Measurements from ENCODE around the gene ADCY2. TPM values are rescaled to one million over a fixed set of nuclear protein-coding genes. Genes with fewer than 3 reads are reported as not detected.

The ADCY2 gene
- total RNA-seq, 1 donor from 2014 or later, result 1.5 TPM

DNA sequence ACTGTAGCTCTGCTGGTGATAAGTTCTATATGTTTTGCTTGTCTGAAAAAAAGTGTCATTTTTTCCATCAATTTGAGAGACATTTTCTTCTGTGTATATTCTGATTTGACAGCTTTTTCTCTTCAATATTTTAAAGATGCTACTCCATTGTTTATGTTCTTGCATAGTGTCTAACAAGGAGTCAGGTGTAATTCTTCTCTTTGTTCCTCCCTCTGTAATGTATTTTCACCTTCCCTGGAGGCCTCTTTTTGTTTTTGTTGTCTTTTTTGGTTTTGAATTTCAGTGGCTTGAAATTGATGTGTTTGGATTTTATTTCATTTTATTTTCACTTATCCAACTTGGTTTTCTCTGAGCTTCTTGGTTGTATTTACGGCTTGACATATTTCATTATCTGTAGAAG, 75.8 kb downstream of the ADCY2 start:
- H3K9me3 Mint-ChIP-seq (ENCODE audit: unreplicated experiment), result no peaks in the 10 kb centered on the region
- TF ChIP-seq, protein P1, sequence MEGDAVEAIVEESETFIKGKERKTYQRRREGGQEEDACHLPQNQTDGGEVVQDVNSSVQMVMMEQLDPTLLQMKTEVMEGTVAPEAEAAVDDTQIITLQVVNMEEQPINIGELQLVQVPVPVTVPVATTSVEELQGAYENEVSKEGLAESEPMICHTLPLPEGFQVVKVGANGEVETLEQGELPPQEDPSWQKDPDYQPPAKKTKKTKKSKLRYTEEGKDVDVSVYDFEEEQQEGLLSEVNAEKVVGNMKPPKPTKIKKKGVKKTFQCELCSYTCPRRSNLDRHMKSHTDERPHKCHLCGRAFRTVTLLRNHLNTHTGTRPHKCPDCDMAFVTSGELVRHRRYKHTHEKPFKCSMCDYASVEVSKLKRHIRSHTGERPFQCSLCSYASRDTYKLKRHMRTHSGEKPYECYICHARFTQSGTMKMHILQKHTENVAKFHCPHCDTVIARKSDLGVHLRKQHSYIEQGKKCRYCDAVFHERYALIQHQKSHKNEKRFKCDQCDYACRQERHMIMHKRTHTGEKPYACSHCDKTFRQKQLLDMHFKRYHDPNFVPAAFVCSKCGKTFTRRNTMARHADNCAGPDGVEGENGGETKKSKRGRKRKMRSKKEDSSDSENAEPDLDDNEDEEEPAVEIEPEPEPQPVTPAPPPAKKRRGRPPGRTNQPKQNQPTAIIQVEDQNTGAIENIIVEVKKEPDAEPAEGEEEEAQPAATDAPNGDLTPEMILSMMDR (IDR thresholded peaks at IDR 0.05; ENCODE audit: unreplicated experiment), result no peak
- no peak overlapping the region for H3K27ac Mint-ChIP-seq (ENCODE audit: unreplicated experiment)
- no peak for DNase-seq (ENCODE audit: low spot score)
- peaks cover 4% of the 10 kb centered on the region for H3K27me3 Mint-ChIP-seq (ENCODE audit: unreplicated experiment)
- H3K4me3 Mint-ChIP-seq (ENCODE audit: unreplicated experiment), result no peak overlapping the region
- H3K4me1 Mint-ChIP-seq (ENCODE audit: unreplicated experiment), result no peaks in the 10 kb centered on the region
- H3K36me3 Mint-ChIP-seq (ENCODE audit: low read depth, unreplicated experiment), result no peaks in the 10 kb centered on the region

DNA sequence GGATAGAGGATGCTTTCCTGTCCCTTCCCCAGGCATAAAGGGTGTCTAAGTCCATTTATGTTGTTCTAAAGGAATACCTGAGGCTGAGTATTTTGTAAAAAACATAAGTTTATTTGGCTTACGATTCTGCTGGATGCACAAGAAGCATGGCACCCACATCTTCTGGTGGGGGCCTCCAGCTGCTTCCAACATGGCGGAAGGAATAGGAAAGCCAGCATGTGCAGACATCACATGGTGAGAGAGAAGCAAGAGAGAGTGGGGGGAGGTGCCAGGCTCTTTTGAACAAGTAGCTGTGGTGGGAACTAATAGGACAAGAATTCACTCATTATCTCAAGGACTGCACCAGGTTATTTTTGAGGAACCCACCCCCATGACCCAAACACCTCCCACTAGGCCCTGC, 77.2 kb downstream of the ADCY2 start:
- Mint-ChIP-seq H3K27ac (ENCODE audit: unreplicated experiment) (no peak overlapping the region), H3K36me3 (ENCODE audit: low read depth, unreplicated experiment) (no peaks in the 10 kb centered on the region), H3K4me3 (ENCODE audit: unreplicated experiment) (no peak overlapping the region), H3K9me3 (ENCODE audit: unreplicated experiment) (no peaks in the 10 kb centered on the region), H3K27me3 (ENCODE audit: unreplicated experiment) (peaks cover 4% of the 10 kb centered on the region), H3K4me1 (ENCODE audit: unreplicated experiment) (no peaks in the 10 kb centered on the region)
- TF ChIP-seq, protein P1 (IDR thresholded peaks at IDR 0.05; ENCODE audit: unreplicated experiment), result no peak
- DNase-seq (ENCODE audit: low spot score), result no peak

DNA sequence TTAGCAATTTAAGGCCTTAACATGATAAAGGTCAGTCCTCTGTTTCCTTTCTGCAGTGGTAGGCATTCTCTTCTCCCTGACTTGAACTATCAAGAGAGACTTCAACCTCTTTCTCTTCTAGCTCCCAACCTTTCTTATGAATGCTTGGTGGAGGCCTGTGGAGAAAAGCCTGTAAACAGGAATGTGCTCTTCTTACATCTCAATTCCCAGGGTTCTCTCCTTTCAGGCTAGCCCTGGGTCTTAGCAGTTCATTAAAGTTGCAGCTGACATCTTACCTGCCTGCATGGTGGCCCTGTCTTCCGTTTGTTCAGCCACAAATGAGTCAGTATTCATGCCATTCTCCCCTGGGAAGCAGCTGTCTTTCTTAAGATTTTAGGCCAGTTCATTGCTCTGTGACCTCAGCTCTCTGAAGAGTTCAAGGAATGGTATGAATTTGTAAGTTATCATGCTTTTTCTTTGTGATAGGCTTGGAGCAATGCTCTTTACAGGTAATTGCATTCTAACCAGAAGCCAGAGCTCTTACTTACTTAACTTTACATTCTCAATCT, 77.8 kb downstream of the ADCY2 start:
- Mint-ChIP-seq H3K36me3 (ENCODE audit: low read depth, unreplicated experiment) (no peaks in the 10 kb centered on the region), H3K27me3 (ENCODE audit: unreplicated experiment) (peaks cover 4% of the 10 kb centered on the region), H3K27ac (ENCODE audit: unreplicated experiment) (no peak overlapping the region), H3K4me1 (ENCODE audit: unreplicated experiment) (no peaks in the 10 kb centered on the region), H3K9me3 (ENCODE audit: unreplicated experiment) (no peaks in the 10 kb centered on the region), H3K4me3 (ENCODE audit: unreplicated experiment) (no peak overlapping the region)
- DNase-seq (ENCODE audit: low spot score), result no peak
- TF ChIP-seq, protein P1 (IDR thresholded peaks at IDR 0.05; ENCODE audit: unreplicated experiment), result no peak

DNA sequence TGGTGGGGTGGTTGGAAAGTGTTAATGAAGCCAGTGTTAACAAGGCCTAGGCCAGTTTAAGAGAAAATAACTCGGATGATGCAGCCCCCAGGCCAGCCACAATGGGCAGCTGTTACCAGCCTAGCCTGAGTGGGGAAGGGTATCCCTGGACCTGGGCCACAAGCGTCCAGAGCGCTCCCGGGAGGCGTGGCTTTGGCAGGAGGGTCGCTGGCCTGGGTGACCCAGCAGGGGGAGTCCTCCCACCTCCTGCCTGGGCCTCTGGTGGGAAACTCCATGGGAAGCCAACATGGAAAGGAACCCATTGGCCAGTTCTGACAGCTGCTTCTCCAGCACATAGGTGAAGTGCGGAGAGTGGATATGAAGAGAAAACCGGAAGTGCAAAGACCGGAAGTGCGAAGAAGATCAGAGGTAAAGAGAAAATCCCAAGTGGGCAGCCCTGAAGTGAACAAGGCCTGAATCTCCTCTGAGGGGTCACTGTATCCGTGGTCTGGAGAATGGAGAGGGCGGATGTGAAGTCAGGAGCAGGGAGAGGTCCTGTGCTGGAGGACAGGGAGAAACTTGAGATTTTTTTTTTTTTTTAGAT, 79.0 kb downstream of the ADCY2 start:
- no peak overlapping the region for H3K4me3 Mint-ChIP-seq (ENCODE audit: unreplicated experiment)
- no peaks in the 10 kb centered on the region for H3K36me3 Mint-ChIP-seq (ENCODE audit: low read depth, unreplicated experiment)
- DNase-seq (ENCODE audit: low spot score), result no peak
- TF ChIP-seq, protein P1 (IDR thresholded peaks at IDR 0.05; ENCODE audit: unreplicated experiment), result no peak
- no peaks in the 10 kb centered on the region for H3K4me1 Mint-ChIP-seq (ENCODE audit: unreplicated experiment)
- no peaks in the 10 kb centered on the region for H3K9me3 Mint-ChIP-seq (ENCODE audit: unreplicated experiment)
- peaks cover 4% of the 10 kb centered on the region for H3K27me3 Mint-ChIP-seq (ENCODE audit: unreplicated experiment)
- H3K27ac Mint-ChIP-seq (ENCODE audit: unreplicated experiment), result no peak overlapping the region

DNA sequence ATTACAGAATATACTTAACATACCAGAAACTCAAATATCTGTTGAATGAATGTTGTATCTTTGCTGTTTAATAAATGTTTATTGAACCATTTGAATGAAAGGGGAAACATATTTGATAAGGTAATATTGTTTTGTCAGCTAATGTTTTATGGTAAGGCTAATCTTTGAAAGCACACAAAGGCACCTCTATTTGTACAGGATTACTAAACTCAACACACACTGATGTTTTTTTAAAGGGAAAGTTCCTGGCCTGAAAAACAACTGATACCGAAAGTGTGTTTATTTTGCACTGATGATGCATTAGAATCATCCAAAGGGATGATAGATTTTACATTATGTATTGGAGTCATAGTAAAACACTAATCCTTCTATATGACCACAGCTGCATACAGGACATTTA, 82.5 kb downstream of the ADCY2 start:
- TF ChIP-seq, protein P1 (IDR thresholded peaks at IDR 0.05; ENCODE audit: unreplicated experiment), result no peak
- DNase-seq (ENCODE audit: low spot score), result no peak
- Mint-ChIP-seq H3K9me3 (ENCODE audit: unreplicated experiment) (no peaks in the 10 kb centered on the region), H3K27me3 (ENCODE audit: unreplicated experiment) (peaks cover 4% of the 10 kb centered on the region), H3K4me3 (ENCODE audit: unreplicated experiment) (no peak overlapping the region), H3K4me1 (ENCODE audit: unreplicated experiment) (no peaks in the 10 kb centered on the region), H3K36me3 (ENCODE audit: low read depth, unreplicated experiment) (no peaks in the 10 kb centered on the region), H3K27ac (ENCODE audit: unreplicated experiment) (no peak overlapping the region)

Measured in endothelial cell (in vitro differentiated cells).